SK-N-SH treated with all-trans-retinoic acid at 6 μM for 48 hours (cell line): ENCODE results near the gene MS4A6A.

Experiments
- ARNTL ChIP-seq: fragments of 450-650 bp; formaldehyde crosslinking; IDR thresholded peaks from 2 replicates; pipeline ENCODE4 v1.5.0; 2020; ENCODE audit warnings: low read depth, mild to moderate bottlenecking, moderate library complexity, borderline replicate concordance
- CSDC2 ChIP-seq: fragments of 250-450 bp; sonication (Bioruptor Pico); IDR thresholded peaks from 2 replicates; pipeline ENCODE4 v1.5.0; 2020; ENCODE audit warnings: mild to moderate bottlenecking, moderate library complexity
- GLIS3 ChIP-seq: fragments of 250-450 bp; sonication (Bioruptor Pico); IDR thresholded peaks from 2 replicates; pipeline ENCODE4 v1.5.0; 2020; ENCODE audit warnings: mild to moderate bottlenecking, moderate library complexity
- RARB ChIP-seq: fragments of 250-450 bp; sonication (Bioruptor Pico); IDR thresholded peaks from 2 replicates; pipeline ENCODE4 v1.8.0; 2021; ENCODE audit warnings: mild to moderate bottlenecking, moderate library complexity
- TCF4 ChIP-seq: fragments of 250-450 bp; sonication (Bioruptor Pico); IDR thresholded peaks from 2 replicates; pipeline ENCODE4 v1.8.0; 2021; ENCODE audit warnings: mild to moderate bottlenecking, moderate library complexity, borderline replicate concordance
- ZC3H10 ChIP-seq: fragments of 250-450 bp; sonication (Bioruptor Pico); IDR thresholded peaks from 2 replicates; pipeline ENCODE4 v1.5.1; 2021; ENCODE audit warnings: mild to moderate bottlenecking, moderate library complexity
- ZFP3 ChIP-seq: fragments of 250-450 bp; sonication (Bioruptor Pico); IDR thresholded peaks from 2 replicates; pipeline ENCODE4 v1.5.0; 2020; ENCODE audit warnings: mild to moderate bottlenecking, moderate library complexity
- TF ChIP-seq, protein P1 (sequence below): fragments of 250-450 bp; sonication (Bioruptor Pico); IDR thresholded peaks from 2 replicates; pipeline ENCODE4 v1.8.0; 2020; ENCODE audit warnings: mild to moderate bottlenecking, moderate library complexity, borderline replicate concordance
- TF ChIP-seq, protein P2 (sequence below): fragments of 250-450 bp; sonication (Bioruptor Pico); IDR thresholded peaks from 2 replicates; pipeline ENCODE4 v1.5.1; 2020; ENCODE audit warnings: low read depth, mild to moderate bottlenecking, moderate library complexity
- TF ChIP-seq, protein P3 (sequence below): fragments of 250-450 bp; sonication (Bioruptor Pico); IDR thresholded peaks from 2 replicates; pipeline ENCODE4 v1.5.0; 2020; ENCODE audit warnings: mild to moderate bottlenecking, moderate library complexity

DNA sequence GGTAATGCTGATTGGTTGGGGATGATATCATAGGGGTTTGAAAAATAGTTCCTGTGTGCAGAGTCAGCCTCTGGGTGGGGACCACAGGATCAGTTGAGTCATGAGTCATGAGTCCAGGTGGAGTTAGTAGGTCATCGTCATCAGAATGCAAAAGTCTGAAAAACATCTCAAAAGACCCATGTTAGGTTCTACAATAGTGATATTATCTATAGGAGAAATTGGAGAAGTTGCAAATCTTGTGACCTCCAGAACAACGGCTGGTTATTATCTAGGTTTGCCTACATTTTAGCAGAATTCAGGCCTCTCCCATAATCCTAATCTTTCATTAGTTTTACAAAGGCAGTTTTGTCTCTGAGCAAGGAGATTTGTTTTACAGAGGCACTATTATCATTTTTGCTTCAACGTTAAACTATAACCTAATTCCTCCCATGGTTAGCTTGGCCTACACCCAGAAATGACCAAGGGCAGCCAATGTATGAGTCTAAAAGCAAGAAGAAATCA is 55.5 kb downstream of the MS4A6A start:
- TF ChIP-seq, protein P1, sequence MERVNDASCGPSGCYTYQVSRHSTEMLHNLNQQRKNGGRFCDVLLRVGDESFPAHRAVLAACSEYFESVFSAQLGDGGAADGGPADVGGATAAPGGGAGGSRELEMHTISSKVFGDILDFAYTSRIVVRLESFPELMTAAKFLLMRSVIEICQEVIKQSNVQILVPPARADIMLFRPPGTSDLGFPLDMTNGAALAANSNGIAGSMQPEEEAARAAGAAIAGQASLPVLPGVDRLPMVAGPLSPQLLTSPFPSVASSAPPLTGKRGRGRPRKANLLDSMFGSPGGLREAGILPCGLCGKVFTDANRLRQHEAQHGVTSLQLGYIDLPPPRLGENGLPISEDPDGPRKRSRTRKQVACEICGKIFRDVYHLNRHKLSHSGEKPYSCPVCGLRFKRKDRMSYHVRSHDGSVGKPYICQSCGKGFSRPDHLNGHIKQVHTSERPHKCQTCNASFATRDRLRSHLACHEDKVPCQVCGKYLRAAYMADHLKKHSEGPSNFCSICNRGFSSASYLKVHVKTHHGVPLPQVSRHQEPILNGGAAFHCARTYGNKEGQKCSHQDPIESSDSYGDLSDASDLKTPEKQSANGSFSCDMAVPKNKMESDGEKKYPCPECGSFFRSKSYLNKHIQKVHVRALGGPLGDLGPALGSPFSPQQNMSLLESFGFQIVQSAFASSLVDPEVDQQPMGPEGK = no peak
- no peak for TF ChIP-seq CSDC2
- TF ChIP-seq RARB (CRISPR knock-in tag) = no peak
- no peak for TF ChIP-seq ZC3H10
- TF ChIP-seq ZFP3 (CRISPR knock-in tag) = no peak
- TF ChIP-seq, protein P2, sequence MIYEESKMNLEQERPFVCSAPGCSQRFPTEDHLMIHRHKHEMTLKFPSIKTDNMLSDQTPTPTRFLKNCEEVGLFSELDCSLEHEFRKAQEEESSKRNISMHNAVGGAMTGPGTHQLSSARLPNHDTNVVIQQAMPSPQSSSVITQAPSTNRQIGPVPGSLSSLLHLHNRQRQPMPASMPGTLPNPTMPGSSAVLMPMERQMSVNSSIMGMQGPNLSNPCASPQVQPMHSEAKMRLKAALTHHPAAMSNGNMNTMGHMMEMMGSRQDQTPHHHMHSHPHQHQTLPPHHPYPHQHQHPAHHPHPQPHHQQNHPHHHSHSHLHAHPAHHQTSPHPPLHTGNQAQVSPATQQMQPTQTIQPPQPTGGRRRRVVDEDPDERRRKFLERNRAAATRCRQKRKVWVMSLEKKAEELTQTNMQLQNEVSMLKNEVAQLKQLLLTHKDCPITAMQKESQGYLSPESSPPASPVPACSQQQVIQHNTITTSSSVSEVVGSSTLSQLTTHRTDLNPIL (CRISPR knock-in tag) = no peak
- TF ChIP-seq GLIS3 (CRISPR knock-in tag) = no peak
- TF ChIP-seq, protein P3, sequence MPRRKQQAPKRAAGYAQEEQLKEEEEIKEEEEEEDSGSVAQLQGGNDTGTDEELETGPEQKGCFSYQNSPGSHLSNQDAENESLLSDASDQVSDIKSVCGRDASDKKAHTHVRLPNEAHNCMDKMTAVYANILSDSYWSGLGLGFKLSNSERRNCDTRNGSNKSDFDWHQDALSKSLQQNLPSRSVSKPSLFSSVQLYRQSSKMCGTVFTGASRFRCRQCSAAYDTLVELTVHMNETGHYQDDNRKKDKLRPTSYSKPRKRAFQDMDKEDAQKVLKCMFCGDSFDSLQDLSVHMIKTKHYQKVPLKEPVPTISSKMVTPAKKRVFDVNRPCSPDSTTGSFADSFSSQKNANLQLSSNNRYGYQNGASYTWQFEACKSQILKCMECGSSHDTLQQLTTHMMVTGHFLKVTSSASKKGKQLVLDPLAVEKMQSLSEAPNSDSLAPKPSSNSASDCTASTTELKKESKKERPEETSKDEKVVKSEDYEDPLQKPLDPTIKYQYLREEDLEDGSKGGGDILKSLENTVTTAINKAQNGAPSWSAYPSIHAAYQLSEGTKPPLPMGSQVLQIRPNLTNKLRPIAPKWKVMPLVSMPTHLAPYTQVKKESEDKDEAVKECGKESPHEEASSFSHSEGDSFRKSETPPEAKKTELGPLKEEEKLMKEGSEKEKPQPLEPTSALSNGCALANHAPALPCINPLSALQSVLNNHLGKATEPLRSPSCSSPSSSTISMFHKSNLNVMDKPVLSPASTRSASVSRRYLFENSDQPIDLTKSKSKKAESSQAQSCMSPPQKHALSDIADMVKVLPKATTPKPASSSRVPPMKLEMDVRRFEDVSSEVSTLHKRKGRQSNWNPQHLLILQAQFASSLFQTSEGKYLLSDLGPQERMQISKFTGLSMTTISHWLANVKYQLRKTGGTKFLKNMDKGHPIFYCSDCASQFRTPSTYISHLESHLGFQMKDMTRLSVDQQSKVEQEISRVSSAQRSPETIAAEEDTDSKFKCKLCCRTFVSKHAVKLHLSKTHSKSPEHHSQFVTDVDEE (CRISPR knock-in tag) = no peak
- no peak for TF ChIP-seq TCF4 (CRISPR knock-in tag)
- TF ChIP-seq ARNTL (CRISPR knock-in tag) = no peak
